Measurements from ENCODE around the gene PRKCA.

DNA sequence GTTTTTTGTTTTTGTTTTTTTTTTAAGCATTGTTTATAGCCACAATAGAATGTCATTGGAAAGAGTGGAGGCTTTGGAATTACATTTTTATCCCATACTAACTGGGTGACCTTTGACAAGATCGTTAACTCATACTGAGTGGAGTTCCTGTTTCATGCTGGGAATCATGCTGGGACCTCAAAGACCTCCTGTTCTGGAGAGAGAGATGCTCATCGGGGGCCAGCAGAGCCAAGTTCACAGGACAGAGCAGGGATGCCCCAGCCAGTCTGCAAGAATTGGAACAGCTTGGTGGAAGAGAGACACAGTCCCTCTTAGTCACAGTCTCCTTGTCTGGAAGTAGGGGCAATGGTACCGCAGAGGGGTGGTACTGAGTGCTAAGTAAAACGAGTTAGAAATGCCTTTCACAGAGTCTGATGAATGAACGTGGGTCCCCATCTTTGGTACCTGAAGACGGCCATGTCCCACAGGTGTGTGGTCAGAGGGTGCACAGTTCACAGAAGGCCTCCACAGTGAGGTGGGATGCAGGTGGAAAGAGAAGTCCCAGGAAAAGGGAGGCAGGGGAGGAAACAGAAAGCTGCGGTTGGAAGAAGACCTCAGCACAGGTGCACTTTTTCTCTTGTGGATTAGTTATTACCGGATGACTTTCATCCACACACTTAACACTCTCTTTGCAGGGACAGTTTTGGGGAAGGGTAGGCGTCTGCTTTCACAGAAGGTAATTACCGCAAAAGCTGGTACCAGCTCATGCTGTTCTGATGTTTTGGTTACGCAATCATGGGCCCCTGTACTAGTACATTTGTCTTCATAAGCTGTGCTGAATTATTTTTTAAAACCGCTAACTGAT, 147.8 kb downstream of the PRKCA start:
- TF ChIP-seq EZH2 (IDR thresholded peaks at IDR 0.05) (no peak), POLR2AphosphoS5 (IDR thresholded peaks at IDR 0.05; ENCODE audit: borderline replicate concordance, low read depth, low read length) (no peak)

All from SK-N-MC (cell line).